HEK293 (cell line): Measurements from ENCODE around the gene ABHD16A.

Source experiments
- GLI2 ChIP-seq: fragments of 450-650 bp; formaldehyde crosslinking; IDR thresholded peaks from 2 replicates; pipeline ENCODE4; 2017; ENCODE audit warnings: missing biosample characterization, missing genetic modification characterization, low read depth, borderline replicate concordance
- KLF1 ChIP-seq: fragments of 450-650 bp; formaldehyde crosslinking; IDR thresholded peaks from 2 replicates; pipeline ENCODE4 v1.5.1; 2016; ENCODE audit warnings: missing biosample characterization, missing genetic modification characterization
- KLF17 ChIP-seq: fragments of 450-650 bp; formaldehyde crosslinking; IDR thresholded peaks from 2 replicates; pipeline ENCODE4 v1.5.1; 2016; ENCODE audit warnings: missing biosample characterization, missing genetic modification characterization
- SALL2 ChIP-seq: fragments of 450-650 bp; formaldehyde crosslinking; IDR thresholded peaks from 2 replicates; pipeline ENCODE4 v1.5.0; 2017; ENCODE audit warnings: missing biosample characterization, mild to moderate bottlenecking, missing genetic modification characterization, borderline replicate concordance
- SCRT1 ChIP-seq: fragments of 450-650 bp; formaldehyde crosslinking; IDR thresholded peaks from 2 replicates; pipeline ENCODE4 v1.5.1; 2016; ENCODE audit warnings: missing biosample characterization, missing genetic modification characterization, borderline replicate concordance
- TSHZ1 ChIP-seq: fragments of 450-650 bp; formaldehyde crosslinking; IDR thresholded peaks from 2 replicates; pipeline ENCODE4 v1.5.1; 2016; ENCODE audit warnings: missing biosample characterization, missing genetic modification characterization, borderline replicate concordance
- ZBTB48 ChIP-seq: fragments of 450-650 bp; formaldehyde crosslinking; IDR thresholded peaks from 2 replicates; pipeline ENCODE4 v1.5.1; 2016; ENCODE audit warnings: missing biosample characterization, missing genetic modification characterization
- ZBTB49 ChIP-seq: fragments of 450-650 bp; formaldehyde crosslinking; IDR thresholded peaks from 2 replicates; pipeline ENCODE4 v1.5.1; 2016; ENCODE audit warnings: missing biosample characterization, missing genetic modification characterization, low read depth
- ZFP69B ChIP-seq: fragments of 450-650 bp; formaldehyde crosslinking; IDR thresholded peaks from 2 replicates; pipeline ENCODE4 v1.5.1; 2016; ENCODE audit warnings: missing biosample characterization, missing genetic modification characterization
- ZNF2 ChIP-seq: fragments of 450-650 bp; formaldehyde crosslinking; IDR thresholded peaks from 2 replicates; pipeline ENCODE4 v1.5.1; 2016; ENCODE audit warnings: missing biosample characterization, missing genetic modification characterization
- ZNF274 ChIP-seq, 2 experiments: fragments of 200-500 bp in 1 of 2; fragments of 450-650 bp in 1 of 2; sonication (Bioruptor generic) in 1 of 2; formaldehyde crosslinking in 1 of 2; IDR thresholded peaks; 2 replicates each; pipeline versions ENCODE4 v1.5.1 to v1.6.1; 2014 to 2016; ENCODE audit warnings: borderline replicate concordance in 1 of 2, inconsistent platforms in 1 of 2, low read length in 1 of 2, missing biosample characterization in 1 of 2, missing genetic modification characterization in 1 of 2
- ZNF280D ChIP-seq: fragments of 450-650 bp; formaldehyde crosslinking; IDR thresholded peaks from 2 replicates; pipeline ENCODE4 v1.5.1; 2016; ENCODE audit warnings: missing biosample characterization, missing genetic modification characterization
- ZNF292 ChIP-seq: fragments of 450-650 bp; formaldehyde crosslinking; IDR thresholded peaks from 2 replicates; pipeline ENCODE4 v1.5.1; 2016; ENCODE audit warnings: low read depth, missing biosample characterization, missing genetic modification characterization, borderline replicate concordance
- ZNF473 ChIP-seq: fragments of 450-650 bp; formaldehyde crosslinking; IDR thresholded peaks from 2 replicates; pipeline ENCODE4 v1.5.1; 2017; ENCODE audit warnings: missing biosample characterization, missing genetic modification characterization
- ZNF548 ChIP-seq: fragments of 450-650 bp; formaldehyde crosslinking; IDR thresholded peaks from 2 replicates; pipeline ENCODE4 v1.5.1; 2016; ENCODE audit warnings: missing biosample characterization, missing genetic modification characterization
- ZNF571 ChIP-seq: fragments of 450-650 bp; formaldehyde crosslinking; IDR thresholded peaks from 2 replicates; pipeline ENCODE4 v1.5.0; 2017; ENCODE audit warnings: missing biosample characterization, missing genetic modification characterization
- ZNF747 ChIP-seq: fragments of 450-650 bp; formaldehyde crosslinking; IDR thresholded peaks from 2 replicates; pipeline ENCODE4 v1.5.1; 2016; ENCODE audit warnings: missing biosample characterization, missing genetic modification characterization
- ZSCAN16 ChIP-seq: fragments of 450-650 bp; formaldehyde crosslinking; IDR thresholded peaks from 2 replicates; pipeline ENCODE4 v1.5.1; 2016; ENCODE audit warnings: missing biosample characterization, missing genetic modification characterization
- ZSCAN23 ChIP-seq: fragments of 450-650 bp; formaldehyde crosslinking; IDR thresholded peaks from 2 replicates; pipeline ENCODE4 v1.5.1; 2016; ENCODE audit warnings: missing biosample characterization, missing genetic modification characterization
- ZXDB ChIP-seq: fragments of 450-650 bp; formaldehyde crosslinking; IDR thresholded peaks from 2 replicates; pipeline ENCODE4 v1.5.1; 2016; ENCODE audit warnings: missing biosample characterization, missing genetic modification characterization
- TF ChIP-seq, protein P1 (sequence below): fragments of 450-650 bp; formaldehyde crosslinking; IDR thresholded peaks from 2 replicates; pipeline ENCODE4 v1.5.1; 2017; ENCODE audit warnings: missing biosample characterization, missing genetic modification characterization
- TF ChIP-seq, protein P2 (sequence below): fragments of 450-650 bp; formaldehyde crosslinking; IDR thresholded peaks from 2 replicates; pipeline ENCODE4 v1.5.1; 2017; ENCODE audit warnings: missing biosample characterization, missing genetic modification characterization
- TF ChIP-seq, protein P3 (sequence below): fragments of 450-650 bp; formaldehyde crosslinking; IDR thresholded peaks from 2 replicates; pipeline ENCODE4 v1.5.1; 2016; ENCODE audit warnings: missing biosample characterization, missing genetic modification characterization

Gene ABHD16A

GRCh38 chr6:31739639-31740396, 36.7 kb upstream of the ABHD16A start, which contains the start of gene MSH5 (continued):
- TF ChIP-seq SALL2 (tag by site-specific recombination), result no peak
- no peak for TF ChIP-seq ZNF292 (tag by site-specific recombination)
- 0 out of 2 replicates have a peak, but pooled peaks have one; percentile 17 for TF ChIP-seq TSHZ1 (tag by site-specific recombination)
- TF ChIP-seq KLF1 (tag by site-specific recombination), result peak; percentile 98
- no peak for TF ChIP-seq ZSCAN16 (tag by site-specific recombination)
- peak; percentile 97 for TF ChIP-seq SCRT1 (tag by site-specific recombination)
- TF ChIP-seq GLI2 (tag by site-specific recombination), result no peak
- TF ChIP-seq ZNF473 (tag by site-specific recombination), result no peak
- TF ChIP-seq, protein P1, sequence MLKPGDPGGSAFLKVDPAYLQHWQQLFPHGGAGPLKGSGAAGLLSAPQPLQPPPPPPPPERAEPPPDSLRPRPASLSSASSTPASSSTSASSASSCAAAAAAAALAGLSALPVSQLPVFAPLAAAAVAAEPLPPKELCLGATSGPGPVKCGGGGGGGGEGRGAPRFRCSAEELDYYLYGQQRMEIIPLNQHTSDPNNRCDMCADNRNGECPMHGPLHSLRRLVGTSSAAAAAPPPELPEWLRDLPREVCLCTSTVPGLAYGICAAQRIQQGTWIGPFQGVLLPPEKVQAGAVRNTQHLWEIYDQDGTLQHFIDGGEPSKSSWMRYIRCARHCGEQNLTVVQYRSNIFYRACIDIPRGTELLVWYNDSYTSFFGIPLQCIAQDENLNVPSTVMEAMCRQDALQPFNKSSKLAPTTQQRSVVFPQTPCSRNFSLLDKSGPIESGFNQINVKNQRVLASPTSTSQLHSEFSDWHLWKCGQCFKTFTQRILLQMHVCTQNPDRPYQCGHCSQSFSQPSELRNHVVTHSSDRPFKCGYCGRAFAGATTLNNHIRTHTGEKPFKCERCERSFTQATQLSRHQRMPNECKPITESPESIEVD (tag by site-specific recombination), result no peak
- peak; percentile 65; the same call in 1 of the 2 replicates for TF ChIP-seq ZFP69B
- TF ChIP-seq KLF17, result peak; percentile 94
- no peak for TF ChIP-seq ZNF280D (tag by site-specific recombination)
- TF ChIP-seq ZNF274 (IDR thresholded peaks at IDR 0.05; ENCODE audit: low read length), result no peak
- no peak for TF ChIP-seq ZNF274 (tag by site-specific recombination; IDR thresholded peaks at IDR 0.05; ENCODE audit: borderline replicate concordance)
- TF ChIP-seq ZSCAN23 (tag by site-specific recombination), result peak; percentile 79; the same call in 1 of the 2 replicates
- TF ChIP-seq ZNF747, result no peak
- TF ChIP-seq, protein P2, sequence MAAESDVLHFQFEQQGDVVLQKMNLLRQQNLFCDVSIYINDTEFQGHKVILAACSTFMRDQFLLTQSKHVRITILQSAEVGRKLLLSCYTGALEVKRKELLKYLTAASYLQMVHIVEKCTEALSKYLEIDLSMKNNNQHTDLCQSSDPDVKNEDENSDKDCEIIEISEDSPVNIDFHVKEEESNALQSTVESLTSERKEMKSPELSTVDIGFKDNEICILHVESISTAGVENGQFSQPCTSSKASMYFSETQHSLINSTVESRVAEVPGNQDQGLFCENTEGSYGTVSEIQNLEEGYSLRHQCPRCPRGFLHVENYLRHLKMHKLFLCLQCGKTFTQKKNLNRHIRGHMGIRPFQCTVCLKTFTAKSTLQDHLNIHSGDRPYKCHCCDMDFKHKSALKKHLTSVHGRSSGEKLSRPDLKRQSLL (tag by site-specific recombination), result 0 out of 2 replicates have a peak, but pooled peaks have one; percentile 18
- no peak for TF ChIP-seq ZNF548 (tag by site-specific recombination)
- peak; percentile 95 for TF ChIP-seq ZBTB48 (tag by site-specific recombination)
- peak; percentile 75 for TF ChIP-seq ZXDB (tag by site-specific recombination)
- no peak for TF ChIP-seq ZNF571 (tag by site-specific recombination)
- TF ChIP-seq ZNF2 (tag by site-specific recombination), result peak; percentile 88
- TF ChIP-seq, protein P3, sequence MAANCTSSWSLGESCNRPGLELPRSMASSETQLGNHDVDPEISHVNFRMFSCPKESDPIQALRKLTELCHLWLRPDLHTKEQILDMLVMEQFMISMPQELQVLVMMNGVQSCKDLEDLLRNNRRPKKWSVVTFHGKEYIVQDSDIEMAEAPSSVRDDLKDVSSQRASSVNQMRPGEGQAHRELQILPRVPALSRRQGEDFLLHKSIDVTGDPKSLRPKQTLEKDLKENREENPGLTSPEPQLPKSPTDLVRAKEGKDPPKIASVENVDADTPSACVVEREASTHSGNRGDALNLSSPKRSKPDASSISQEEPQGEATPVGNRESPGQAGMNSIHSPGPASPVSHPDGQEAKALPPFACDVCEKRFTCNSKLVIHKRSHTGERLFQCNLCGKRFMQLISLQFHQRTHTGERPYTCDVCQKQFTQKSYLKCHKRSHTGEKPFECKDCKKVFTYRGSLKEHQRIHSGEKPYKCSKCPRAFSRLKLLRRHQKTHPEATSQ (tag by site-specific recombination), result peak; percentile 40; the same call in 1 of the 2 replicates
- no peak for TF ChIP-seq ZBTB49 (tag by site-specific recombination)
